GM23338 (cell line): Measurements from ENCODE around the gene FGFRL1.

Experiments used
- CTCF ChIP-seq, 2 experiments: fragments of 200-600 bp in 1 of 2; sonication (generic) in 1 of 2; conservative IDR thresholded peaks; 2 replicates each; pipeline versions ENCODE4 v1.5.1 to v1.6.1; 2016 to 2017; ENCODE audit warnings: antibody characterized with exemption in 2 of 2, low read depth in 2 of 2, mild to moderate bottlenecking in 2 of 2, moderate library complexity in 1 of 2
- POLR2AphosphoS5 ChIP-seq: IDR thresholded peaks from 2 replicates; pipeline ENCODE4 v1.6.1; 2016; ENCODE audit warnings: antibody characterized with exemption, low read depth
- REST ChIP-seq: IDR thresholded peaks from one replicate; pipeline ENCODE4 v1.6.1; 2018; ENCODE audit warnings: antibody characterized with exemption; ENCODE audit not compliant: unreplicated experiment

DNA sequence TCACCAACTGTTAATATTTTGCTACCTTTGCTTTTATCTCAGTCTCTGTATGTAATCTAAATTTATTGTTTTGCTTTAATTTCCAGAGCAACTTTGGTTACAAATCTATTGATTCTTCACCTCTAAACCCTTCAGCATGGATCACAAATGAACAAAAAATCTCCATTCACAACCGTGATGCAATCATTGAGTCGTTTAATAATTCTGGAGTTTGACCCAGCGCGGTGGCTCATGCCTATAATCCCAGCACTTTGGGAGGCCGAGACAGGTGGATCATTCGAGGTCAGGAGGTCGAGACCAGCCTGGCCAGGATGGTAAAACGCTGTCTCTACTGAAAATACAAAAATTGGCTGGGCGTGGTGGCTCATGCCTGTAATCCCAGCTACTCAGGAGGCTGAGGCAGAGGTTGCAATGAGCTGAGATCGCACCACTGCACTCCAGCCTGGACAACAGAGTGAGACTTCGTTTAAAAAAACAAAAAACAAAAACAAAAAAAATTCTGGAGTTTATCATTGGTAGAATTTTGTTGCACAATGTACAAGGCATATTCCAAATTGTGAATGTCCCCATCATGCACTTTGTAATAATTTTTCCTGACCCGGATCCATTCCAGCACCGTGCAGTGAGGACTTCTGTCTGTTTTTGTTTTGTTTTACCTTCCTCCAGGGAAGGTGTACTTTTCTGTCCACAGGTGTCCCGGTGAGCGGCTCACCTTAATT, 26.9 kb upstream of the FGFRL1 start:
- TF ChIP-seq REST (no peak), POLR2AphosphoS5 (no peak), CTCF (conservative IDR thresholded peaks at IDR 0.05; ENCODE audit: low read depth in 2 of 2) (no peak)
